GM18508 (cell line): ENCODE measurements around the gene RSF1.

Experiments used
- ATAC-seq: cut with Tn5 transposase; IDR thresholded peaks from one replicate; pipeline ENCODE4 v1.9.1; 2021; ENCODE audit warnings: moderate number of reproducible peaks; ENCODE audit not compliant: insufficient read depth, unreplicated experiment

The RSF1 gene

DNA sequence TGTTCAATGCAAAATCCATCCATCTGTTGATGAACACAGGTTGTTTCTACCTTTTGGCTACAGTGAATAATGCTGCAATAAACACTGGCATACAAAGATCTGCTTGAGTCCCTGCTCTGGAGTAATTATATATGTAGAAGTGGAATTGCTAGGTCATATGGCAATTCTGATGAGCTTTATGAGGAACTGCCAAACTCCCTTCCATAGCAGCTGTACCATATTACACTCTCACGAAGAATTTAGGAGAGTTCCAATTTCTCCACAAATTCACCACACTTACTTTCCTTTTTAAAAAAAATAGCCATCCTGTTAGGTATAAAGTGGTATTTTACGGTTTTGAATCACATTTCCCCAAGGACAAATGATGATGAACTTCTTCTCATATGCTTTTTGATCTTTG, 62.2 kb downstream of the RSF1 start:
- ATAC-seq = no peak

DNA sequence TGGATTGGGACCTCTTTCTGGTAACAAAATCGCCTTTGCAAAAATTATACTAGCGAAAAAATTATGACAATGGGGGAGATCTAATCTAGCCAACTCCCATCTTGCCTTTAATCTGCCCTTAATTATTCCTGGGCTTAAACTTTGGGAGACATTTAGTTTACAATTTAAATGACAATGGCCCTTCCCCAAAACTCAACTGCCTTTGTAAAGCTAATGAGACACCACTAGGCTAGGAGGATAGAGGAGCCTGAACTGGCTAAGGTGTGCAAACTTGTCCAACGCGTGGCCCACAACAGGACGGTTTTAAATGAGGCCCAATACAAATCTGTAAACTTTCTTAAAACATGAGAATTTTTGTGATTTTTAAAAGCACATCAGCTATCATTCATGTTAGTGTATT, 67.3 kb downstream of the RSF1 start:
- ATAC-seq = no peak

DNA sequence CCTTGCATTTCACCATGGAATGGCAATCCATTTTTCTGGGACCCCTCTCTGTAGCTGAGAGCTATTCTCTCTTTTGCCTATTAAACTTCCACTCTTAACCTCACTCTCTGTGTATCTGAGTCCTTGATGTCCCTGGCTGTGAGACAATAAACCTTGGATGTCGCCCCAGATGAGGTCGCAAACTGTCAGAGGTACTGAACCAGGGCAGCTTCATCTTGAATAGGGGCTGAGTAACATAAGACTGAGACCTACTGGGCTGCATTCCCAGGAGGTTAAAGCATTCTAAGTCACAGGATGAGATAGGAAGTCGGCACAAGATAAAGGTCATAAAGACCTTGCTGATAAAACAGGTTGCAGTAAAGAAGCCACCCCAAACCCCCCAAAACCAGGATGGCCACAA, 68.0 kb downstream of the RSF1 start:
- ATAC-seq = no peak

DNA sequence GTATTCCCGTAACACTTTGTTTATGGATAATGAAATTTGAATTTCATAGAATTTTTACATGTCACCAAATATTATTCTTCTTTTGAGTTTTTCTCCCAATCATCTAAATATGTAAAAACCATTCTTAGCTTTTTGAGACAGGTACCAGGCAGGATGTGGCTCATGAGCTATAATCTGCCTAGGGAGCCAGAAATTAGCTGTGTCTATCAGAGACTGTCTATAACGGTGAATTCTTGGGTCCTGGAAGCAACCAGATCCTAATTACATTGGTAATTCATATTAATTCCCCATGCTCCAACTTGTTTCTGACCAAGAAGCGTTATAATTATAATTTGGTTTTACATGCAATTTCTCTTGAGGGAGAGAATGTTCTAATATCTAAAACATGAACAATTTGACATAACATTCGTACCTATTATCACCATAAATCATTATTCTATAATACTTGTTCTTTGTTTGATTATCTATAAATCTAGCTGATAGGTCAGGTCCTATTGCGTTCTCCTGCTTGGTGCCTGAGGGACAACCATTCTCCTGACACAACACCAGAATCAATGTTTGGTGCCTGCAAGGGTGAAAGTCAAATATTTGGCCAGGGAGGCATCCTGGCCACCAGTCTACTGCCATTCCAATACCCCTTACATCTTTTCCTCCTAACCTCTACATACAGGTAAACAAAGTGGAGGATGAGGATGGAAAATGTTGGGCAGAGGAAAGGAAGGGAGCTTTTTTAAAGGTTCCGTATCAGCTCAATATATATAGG, 69.9 kb downstream of the RSF1 start:
- ATAC-seq = no peak

DNA sequence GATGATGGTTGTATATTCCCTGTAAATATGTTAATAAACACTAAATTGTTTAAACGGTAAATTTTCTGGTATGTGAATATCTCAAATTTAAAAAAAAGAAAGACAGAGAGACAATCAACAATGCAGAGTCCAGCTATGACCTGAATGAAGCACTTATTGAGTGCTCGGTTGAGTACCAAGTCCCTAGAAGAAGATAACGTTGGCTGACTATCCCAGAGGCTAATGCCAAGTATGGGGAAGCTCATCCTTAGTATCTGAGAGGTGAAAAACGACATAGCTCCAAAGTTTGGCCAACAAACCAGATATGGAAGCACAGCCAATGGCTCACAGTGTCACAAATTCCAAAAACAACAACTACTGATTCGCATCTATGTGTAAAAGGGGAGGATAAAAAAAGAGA, 71.3 kb downstream of the RSF1 start:
- ATAC-seq = no peak

DNA sequence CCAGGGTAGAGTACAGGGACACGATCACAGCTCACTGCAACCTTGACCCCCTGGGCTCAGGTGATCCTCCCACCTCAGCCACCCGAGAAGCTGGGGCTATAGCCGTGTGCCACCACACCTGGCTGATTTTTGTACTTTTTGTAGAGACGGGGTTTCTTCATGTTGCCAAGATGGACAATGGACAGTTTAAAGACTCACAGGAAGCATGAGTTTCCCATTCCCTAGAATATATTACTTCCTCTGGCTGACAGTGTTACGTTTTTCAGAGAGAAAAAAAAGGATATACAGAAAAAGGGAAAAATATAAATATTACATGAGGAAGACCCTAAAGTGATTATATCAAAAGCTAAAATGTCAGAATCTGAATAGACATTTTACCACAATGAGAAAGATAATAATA, 72.3 kb downstream of the RSF1 start:
- ATAC-seq = no peak

DNA sequence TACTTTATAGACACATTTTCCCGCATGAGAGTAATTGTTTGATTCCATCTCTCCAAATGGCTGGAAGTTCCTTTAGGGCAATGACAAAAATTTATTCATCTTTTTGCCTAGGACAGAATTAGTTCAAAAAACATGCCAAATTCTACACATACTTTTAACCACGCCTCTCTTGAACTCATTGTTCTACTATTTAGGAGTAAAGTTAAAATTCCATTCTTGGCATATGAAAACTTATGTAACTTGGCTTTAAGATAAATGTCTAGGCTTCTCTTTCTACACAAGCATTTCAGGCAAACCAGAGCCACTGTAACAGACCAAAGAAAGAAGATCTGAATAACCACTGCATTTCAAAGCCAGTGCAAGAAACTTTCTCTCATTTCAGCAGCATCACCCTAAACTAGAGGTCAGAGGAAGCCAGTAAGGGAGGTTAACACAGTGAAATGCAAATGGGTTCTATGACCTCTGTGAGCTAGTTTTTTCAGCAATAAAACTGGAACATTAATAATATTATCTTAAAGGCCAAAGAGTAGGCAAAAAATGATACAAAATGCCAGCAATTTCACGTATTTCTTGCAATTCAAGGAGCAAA, 73.0 kb downstream of the RSF1 start:
- ATAC-seq = no peak

DNA sequence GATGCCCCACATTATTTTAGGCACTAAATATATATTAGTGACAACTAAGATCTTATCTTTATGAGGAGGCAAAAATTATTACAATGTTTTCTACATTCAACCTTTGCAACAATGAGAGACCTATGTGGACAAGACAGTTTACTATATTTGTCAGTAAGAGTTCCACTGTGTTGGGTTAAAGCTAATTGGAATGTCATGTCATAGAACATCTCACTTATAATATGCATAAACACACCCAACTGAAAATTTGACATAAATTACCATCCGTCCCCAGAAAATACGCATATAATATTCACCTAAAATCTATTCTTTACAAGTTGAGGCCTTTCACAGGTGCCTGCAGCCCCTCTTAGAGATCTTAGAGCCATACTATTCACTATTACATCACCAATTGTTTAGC, 84.0 kb downstream of the RSF1 start:
- no peak for ATAC-seq

DNA sequence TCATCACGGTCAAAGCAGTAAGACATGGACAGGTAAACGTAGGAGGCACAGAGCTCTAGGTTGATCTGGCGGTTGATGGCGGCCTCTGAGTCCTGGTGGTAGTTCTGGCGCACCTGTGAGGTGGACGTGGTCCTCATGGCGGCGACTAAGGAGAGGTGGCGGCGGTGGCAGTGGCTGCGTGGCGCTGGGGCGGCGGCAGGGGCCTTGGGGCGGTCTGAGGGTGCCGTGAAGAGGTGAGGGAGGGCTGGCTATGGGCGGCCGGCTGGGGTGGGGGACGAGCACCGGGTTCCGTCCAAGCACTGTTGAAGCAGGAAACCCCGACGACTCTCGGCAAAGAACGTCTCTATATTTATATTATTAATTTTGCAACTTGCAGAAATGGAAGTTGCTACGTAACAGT, 85.6 kb downstream of the RSF1 start:
- ATAC-seq = no peak

DNA sequence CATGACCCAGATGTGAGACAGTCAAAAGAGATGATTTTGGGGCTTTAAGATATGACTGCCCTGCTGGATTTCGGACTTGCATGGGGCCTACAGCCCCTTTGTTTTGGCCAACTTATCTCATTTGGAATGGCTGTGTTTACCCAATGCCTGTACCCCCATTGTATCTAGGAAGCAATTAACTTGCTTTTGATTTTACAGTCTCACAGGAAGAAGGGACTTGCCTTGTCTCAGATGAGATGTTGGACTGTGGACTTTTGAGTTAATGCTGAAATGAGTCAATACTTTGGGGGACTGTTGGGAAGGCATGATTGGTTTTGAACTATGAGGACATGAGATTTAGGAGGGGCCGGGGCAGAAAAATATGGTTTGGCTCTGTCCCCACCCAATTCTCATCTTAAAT, 88.4 kb downstream of the RSF1 start:
- ATAC-seq = no peak

DNA sequence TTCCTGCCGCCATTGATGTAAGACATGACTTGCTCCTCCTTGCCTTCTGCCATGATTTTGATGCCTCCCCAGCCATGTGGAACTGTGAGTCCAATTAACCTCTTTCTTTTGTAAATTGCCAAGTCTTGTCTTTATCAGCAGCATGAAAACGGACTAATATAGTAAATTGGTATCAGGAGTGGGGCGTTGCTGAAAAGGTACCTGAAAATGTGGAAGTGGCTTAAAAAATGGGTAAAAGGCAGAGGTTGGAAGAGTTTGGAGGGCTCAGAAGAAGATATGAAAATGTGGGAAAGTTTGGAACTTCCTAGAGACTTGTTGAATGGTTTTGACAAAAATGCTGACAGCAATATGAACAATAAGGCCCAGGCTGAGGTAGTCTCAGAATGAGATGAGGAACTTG, 89.7 kb downstream of the RSF1 start:
- no peak for ATAC-seq

DNA sequence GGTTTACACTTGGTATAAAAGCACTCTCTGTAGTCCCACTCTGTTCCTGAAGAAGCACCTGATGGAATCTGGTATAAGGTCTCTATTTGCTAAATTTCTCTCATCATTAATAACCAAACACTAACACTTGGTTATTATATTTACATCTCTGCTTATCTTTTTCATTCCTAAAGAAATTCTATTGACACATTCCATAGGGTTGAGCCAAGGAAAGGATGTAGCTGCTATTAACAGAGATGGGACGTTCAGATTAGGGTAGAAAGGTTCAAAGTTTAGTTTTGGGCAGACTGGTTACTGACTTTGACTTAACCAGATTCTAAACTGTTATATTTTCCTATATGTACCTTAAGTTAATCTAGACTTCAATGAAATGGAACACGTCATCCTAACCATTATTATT, 91.5 kb downstream of the RSF1 start:
- ATAC-seq = no peak

DNA sequence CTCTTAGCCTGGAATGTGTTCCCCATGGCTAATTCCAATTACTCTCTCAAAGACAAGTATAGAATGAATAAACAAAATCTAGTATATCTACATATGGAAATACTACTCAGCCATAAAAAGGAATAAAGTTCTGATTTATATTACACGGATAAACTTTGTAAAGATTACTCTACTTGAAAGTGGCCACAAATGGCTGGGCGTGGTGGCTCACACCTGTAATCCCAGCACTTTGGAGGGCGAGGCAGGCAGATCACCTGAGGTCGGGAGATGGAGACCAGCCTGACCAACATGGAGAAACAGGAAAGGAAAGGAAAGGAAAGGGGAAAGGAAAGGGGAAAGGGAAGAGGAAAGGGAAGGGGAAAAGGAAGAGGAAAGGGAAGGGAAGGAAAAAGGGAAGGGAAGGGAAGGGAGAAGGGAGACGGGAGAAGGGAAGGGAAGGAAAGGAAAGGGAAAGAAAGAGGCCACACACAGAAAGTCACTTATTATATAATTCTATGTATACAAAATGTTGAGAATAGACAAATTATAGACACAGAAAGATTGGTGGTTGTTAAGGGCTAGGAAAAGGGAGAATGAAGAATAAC, 92.2 kb downstream of the RSF1 start:
- no peak for ATAC-seq

DNA sequence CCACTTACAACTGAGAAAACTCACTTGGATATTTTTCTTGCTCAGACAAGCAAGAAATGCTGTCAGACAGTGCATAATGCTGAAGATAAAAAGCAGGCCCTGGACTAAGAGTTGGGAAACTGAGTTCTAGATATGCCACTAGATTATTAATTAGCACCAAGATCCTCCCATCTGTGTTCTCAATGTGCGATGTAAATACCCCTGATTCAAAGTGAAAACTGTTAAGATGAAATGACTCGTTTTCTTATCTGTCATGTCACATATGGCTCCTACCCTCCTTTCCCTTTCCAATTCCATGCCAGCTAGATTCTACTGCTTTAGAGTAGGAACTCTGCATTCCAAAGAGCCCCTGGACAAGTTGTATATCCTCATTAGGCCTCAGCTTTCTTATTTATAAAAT, 94.0 kb downstream of the RSF1 start:
- ATAC-seq = no peak

DNA sequence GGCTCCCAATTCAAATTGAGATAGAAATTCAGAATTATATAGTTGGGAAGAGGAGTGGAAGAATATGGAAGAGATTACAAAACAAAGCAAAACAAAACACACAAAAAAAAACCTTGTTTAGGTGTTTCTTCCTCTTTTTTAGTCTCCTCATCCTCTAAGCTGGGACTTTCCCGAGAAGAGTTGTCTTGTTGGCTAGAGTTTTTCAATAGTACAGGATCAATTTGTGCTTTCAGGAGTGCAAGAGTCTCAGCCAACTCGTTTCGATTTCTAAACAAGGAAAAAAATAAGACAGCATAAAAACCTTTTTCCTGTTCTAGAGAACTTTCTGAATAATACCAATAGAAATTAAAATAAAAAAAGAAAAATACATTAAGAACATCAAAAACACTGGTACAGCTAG, 95.1 kb downstream of the RSF1 start:
- ATAC-seq = no peak

DNA sequence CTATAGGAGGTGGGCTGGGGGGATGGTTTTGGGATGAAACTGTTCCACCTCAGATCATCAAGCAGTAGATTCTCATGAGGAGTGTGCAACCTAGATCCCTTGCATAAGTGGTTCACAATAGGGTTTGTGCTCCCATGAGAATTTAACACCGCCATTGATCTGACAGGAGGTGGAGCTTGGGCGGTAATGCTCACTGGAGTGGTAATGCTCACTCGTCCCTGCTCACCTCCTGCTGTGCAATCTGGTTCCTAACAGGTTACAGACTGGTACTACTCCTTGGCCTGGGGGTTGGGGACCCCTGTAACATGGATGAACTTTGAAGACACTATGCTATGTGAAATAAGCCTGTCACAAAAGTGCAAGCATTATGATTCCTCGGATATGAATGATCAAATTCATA, 95.9 kb downstream of the RSF1 start:
- no peak for ATAC-seq

DNA sequence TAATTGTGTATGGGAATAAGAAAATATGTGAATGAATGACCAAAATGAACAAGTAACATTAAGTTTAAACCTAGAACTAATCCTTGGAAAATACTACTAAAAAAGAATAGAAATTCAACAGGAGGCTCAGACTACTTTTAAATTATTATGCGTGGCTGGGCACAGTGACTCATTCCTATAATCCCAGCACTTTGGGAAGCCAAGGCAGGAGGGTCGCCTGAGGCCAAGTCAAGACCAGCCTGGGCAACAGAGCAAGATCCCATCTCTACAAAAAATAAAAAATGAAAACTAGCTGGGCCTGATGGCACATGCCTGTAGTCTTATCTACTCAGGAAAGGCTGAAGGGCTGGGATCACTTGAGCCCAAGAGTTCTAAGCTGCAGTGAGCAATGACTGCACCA, 97.5 kb downstream of the RSF1 start:
- ATAC-seq = no peak

DNA sequence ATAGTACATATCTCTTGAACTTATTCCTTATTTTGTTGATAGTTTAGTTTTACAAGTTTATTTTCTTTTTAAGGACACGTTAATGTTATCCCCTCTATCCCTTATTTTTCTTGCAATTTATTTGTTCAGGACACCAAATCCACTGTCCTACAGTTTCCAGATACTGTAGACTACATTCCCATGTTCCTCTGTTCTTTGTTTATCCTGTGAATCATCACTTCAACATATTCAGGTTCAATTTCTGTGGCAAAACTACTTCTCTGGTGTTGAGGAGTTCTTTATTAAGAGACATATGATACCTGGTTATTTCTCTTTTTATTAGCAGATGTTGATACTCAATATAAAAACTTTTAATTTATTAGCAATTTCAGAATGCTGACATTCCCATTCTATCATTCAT, 110.2 kb downstream of the RSF1 start:
- ATAC-seq = no peak

DNA sequence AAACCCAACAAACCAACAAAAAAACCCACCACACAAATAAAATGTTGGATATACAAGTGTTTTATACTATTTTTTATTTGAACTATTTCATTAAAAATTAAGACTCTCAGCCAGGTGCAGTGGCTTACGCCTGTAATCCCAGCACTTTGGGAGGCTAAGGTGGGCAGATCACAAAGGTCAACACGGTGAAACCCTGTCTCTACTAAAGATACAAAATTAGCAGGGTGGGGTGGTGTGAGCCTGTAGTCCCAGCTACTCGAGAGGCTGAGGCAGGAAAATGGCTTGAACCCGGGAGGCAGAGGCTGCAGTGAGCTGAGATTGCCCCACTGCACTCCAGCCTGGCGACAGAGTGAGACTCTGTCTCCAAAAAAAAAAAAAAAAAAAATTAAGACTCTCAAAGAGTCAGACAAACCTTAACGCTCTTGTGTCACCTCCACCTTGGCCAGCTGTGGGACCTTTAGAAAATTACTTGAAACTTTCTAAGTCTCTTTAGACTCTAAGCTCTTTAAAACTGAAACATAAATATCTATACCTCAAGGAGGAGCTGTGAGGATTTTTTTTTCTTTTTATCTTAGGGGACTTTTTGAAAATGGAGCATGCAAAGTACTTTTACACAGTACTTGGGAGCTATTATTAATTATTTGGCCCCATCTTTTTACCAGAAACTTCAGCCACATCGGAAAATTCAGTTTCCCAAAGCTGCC, 114.5 kb downstream of the RSF1 start:
- ATAC-seq = no peak

DNA sequence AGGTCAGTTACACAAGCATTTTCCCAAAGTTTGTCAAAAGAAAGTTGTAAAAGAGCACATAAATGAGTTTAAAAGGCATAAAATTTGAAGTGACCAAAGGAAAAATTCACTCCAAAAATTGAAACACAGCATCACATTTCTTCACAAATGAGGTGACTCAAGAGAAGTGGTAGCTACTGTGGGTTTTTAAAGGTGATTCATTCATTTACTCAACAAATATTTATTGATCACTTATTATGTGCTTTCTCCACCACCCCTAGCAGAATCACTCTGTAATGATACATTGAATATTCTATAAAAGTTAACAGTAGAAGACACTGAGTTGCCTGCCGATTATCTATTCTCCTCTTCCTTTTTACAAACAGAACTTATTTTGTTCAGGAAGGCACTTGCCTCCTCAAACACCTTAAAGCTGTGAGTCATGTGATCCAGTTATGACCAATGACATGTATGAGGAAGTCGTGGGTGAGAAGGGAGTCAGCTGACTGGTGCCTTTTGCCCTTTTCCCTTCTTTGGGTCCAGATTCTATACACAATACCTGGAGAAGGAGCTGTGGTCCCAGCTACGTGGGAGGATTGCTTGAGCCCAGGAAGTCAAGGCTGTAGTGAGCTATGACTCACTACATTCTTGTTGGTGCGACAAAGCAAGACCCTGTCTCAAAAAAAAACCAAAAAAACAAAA, 115.2 kb downstream of the RSF1 start:
- ATAC-seq = no peak

DNA sequence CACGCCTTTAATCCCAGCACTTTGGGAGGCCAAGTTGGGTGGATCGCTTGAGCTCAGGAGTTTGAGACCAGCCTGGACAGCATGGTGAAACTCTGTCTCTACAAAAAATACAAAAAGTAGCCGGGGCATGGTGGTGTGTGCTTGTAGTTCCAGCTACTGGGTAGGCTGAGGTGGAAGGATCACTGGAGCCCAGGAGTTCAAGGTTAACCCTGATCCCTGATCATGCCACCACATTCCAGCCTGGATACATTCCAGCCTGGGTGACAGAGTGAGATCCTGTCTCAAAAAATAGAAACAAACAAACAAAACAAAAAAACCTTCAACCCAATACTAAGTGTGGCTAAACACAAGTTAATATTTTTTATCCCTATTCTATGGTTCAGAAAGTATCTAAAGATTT, 116.5 kb downstream of the RSF1 start:
- no peak for ATAC-seq
